Right lobe of liver (tissue), 6 donors: ENCODE measurements around the gene RCN2. TPM values are rescaled to one million over a fixed set of nuclear protein-coding genes. Genes with fewer than 3 reads are reported as not detected.

Source experiments
- ATAC-seq, 4 donors: fragments of 200-7000 bp; cut with Tn5 transposase; one replicate each; pipeline ENCODE4 v1.9.1; 2020; ENCODE audit warnings: mild to moderate bottlenecking in 4 of 4, moderate library complexity in 4 of 4
- DNase-seq, 3 donors: peaks; one replicate each; pipeline ENCODE4 v3.0.0-alpha.2; 2020
- H3K27ac ChIP-seq, 3 donors: fragments of 200-600 bp; one replicate each; pipeline ENCODE4 v1.8.0; 2022
- H3K27me3 ChIP-seq, 2 donors: fragments of 200-600 bp; one replicate each; pipeline ENCODE4 v1.8.0; 2022
- H3K36me3 ChIP-seq, 4 donors: fragments of 200-600 bp; sonication (generic) in 1 of 4; one replicate each; pipeline versions ENCODE4 v1.5.1 to v1.8.0; 2017 to 2022; ENCODE audit warnings: control low read depth in 1 of 4
- H3K4me1 ChIP-seq, 4 donors: fragments of 200-600 bp; sonication (generic) in 1 of 4; one replicate each; pipeline versions ENCODE4 v1.5.1 to v1.8.0; 2017 to 2022; ENCODE audit warnings: control low read depth in 1 of 4
- H3K4me3 ChIP-seq, 3 donors: fragments of 200-600 bp; one replicate each; pipeline ENCODE4 v1.8.0; 2022
- H3K9me3 ChIP-seq, 4 donors: fragments of 200-600 bp; sonication (generic) in 1 of 4; one replicate each; pipeline versions ENCODE4 v1.5.1 to v1.8.0; 2017 to 2022; ENCODE audit warnings: control low read depth in 1 of 4
- POLR2A ChIP-seq: fragments of 450-650 bp; IDR thresholded peaks from one replicate; pipeline ENCODE4 v1.6.1; 2017; ENCODE audit warnings: antibody characterized with exemption, mild to moderate bottlenecking
- WGBS: methylation state at CpG from one replicate; pipeline ENCODE4 v1.1.6; 2018; ENCODE audit warnings: low coverage, low lambda C conversion rate; ENCODE audit not compliant: insufficient coverage; ENCODE audit errors: missing lambda C conversion rate; 5-methylcytosine and 5-hydroxymethylcytosine counted together
- intact Hi-C, 2 donors: fragments of 100-400 bp; cut with DNase I; formaldehyde crosslinking; loops; one replicate each; pipeline versions ENCODE4 v1.11.2 to v1.14.1; 2022
- total RNA-seq, 6 experiments: library from RNA; depleted of rRNA in 2 of 6; stranded (reverse); fragments of >200 nt in 2 of 6; fragmentation: NEBNext Ultra II Directional in 3 of 6; extraction: Animal tissue kit (Norgen Biotek cat#: 25700) in 3 of 6; gene quantifications; one replicate each; pipeline versions ENCODE4 v1.1.0 to v1.2.4, GENCODE V29; 2016 to 2023
- TF ChIP-seq, protein P1 (sequence below), 4 donors: fragments of 200-600 bp in 3 of 4; fragments of 450-650 bp in 1 of 4; IDR thresholded peaks; one replicate each; pipeline versions ENCODE4 v1.5.1 to v1.8.0; 2016 to 2022; ENCODE audit warnings: antibody characterized with exemption in 4 of 4, mild to moderate bottlenecking in 2 of 4
- donor health status: DM: no; HTN: yes; CAD: no.
- donor health status: DM: no; HTN: no; CAD: no.
- donor health status: DM: no; HTN: no; CAD: no.
- donor health status: DM: no; HTN: yes; CAD: no.
- donor health status: DM: no; HTN: yes; CAD: no.

The RCN2 gene
- total RNA-seq, 6 experiments from 2014 or later = 5.6 to 17.6 (median 11.8) TPM

DNA sequence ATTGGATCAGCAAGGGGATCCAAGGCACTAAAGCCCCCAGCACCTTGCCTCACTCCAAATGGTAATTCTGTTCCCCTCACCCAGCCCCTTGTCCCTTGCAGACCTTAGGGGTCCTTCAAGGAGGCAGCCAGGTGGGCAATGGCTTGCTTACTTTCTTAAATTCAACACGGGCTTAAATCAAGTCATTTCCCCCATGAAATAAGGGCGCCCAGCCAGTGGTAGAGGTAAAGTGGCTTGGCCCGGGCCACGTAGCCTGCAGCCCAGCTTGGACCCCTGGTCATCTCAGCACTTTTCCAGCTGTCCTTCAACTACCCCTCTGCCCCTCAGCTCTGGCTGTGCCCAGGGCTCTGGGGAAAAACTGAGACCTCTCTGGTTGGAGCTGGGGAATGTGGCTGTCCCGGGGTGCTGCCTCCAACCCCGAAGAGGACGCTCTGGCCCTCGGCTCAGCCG, 64.6 kb downstream of the RCN2 start:
- Histone ChIP-seq H3K4me3 (peak overlapping the region; percentile 5 to 24 (median 10)), H3K9me3 (no peaks in the 10 kb centered on the region), H3K4me1 (no peaks in the 10 kb centered on the region), H3K27ac (peak overlapping the region in 1 of 3 donors; percentile 28), H3K36me3 (no peaks in the 10 kb centered on the region), H3K27me3 (no peaks in the 10 kb centered on the region)
- WGBS = no CpG with 5 or more reads among the region's 9 CpGs
- intact Hi-C loops = no loop called here
- no peak for ATAC-seq
- no peak for DNase-seq
- TF ChIP-seq, protein P1, sequence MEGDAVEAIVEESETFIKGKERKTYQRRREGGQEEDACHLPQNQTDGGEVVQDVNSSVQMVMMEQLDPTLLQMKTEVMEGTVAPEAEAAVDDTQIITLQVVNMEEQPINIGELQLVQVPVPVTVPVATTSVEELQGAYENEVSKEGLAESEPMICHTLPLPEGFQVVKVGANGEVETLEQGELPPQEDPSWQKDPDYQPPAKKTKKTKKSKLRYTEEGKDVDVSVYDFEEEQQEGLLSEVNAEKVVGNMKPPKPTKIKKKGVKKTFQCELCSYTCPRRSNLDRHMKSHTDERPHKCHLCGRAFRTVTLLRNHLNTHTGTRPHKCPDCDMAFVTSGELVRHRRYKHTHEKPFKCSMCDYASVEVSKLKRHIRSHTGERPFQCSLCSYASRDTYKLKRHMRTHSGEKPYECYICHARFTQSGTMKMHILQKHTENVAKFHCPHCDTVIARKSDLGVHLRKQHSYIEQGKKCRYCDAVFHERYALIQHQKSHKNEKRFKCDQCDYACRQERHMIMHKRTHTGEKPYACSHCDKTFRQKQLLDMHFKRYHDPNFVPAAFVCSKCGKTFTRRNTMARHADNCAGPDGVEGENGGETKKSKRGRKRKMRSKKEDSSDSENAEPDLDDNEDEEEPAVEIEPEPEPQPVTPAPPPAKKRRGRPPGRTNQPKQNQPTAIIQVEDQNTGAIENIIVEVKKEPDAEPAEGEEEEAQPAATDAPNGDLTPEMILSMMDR (IDR thresholded peaks at IDR 0.05) = no peak

DNA sequence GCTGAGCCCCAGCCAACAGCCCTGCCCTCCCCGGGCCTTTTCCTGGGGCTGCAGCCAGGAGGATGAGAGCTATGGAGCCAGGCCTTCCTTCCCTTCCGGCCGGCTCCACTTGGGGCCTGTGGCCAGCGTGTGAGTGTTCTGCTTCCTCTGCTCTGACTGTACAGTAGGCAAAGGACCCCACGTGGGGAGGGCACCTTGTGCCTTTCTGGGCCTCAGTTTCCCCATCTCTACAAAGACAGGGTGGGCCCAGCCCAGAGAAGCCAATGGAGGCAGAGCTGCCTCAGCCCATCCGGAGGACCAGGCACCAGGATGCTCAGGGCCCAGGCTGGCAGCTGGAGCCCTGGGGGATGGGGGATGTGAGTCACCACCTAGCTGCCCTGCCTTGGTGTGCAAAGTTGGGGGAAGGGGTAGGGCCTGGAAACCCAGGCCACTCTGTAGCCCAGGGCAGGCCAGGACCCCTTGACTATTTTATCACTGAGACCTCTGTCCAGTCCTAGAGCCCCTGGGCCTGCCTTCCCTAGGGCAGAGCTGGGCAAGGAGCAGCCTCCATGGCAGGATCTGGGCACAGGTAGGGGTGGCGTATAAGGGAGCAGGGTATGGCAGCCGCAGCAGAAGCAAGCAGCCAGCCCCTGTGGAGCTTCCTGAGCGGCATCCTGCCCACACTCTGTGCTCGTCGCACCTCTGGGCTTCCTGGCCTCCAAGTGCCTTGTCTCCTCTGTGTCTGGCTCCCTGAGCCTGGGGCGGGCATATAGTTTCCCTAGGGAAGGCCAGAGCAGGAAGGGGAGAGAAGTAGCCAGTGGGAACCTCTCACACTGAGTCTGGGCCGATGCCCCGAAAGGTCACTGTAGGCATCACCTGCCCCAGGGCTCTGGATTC, 65.2 kb downstream of the RCN2 start:
- Histone ChIP-seq H3K27me3 (no peaks in the 10 kb centered on the region), H3K36me3 (no peaks in the 10 kb centered on the region), H3K9me3 (no peaks in the 10 kb centered on the region), H3K4me1 (no peaks in the 10 kb centered on the region), H3K27ac (peak overlapping the region in 1 of 3 donors; percentile 28), H3K4me3 (peak overlapping the region; percentile 5 to 24 (median 10))
- WGBS = 30% methylated on average over 2 of the region's 14 CpGs
- intact Hi-C loops = no loop called here
- TF ChIP-seq, protein P1 (IDR thresholded peaks at IDR 0.05) = no peak
- TF ChIP-seq POLR2A = no peak
- DNase-seq = peak in 2 of 3 donors; percentile 44 to 58
- peak; percentile 38 to 64 (median 45) for ATAC-seq

DNA sequence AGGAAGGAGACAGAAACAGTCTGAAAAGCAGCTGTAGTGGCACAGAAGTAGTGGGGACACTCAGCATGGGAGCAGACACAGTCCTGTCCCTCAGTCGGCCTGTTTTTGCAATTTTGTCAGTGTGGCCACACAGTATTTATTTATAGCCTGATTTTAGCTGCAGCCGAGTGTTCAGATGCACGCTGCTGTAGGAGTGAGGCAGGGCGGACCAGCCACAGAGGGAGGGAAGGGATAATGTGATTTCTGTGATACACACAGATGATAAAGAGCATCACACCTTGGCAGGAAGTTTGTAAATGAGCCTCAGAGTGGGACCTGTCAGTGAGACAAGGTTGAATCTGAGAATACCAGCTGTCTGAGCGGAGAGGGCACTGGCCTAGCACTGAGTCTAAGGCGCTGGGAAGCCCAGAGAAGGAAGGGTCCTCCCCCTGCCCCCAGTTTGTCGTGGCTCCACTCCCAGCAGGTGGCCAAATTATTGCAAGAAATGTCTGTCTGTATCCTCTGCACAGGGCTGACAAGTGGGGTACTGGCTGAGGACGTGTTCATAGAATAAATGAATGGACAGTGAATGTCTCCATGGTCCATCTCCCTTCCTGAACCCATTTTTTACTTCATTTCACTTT, 67.2 kb downstream of the RCN2 start:
- Histone ChIP-seq H3K36me3 (no peaks in the 10 kb centered on the region), H3K9me3 (no peaks in the 10 kb centered on the region), H3K4me1 (no peaks in the 10 kb centered on the region), H3K27me3 (no peaks in the 10 kb centered on the region), H3K27ac (no peak overlapping the region), H3K4me3 (no peak overlapping the region)
- ATAC-seq (no peak), DNase-seq (peak in 2 of 3 donors; percentile 4 to 34)
- WGBS = 41% methylated on average over 5 of the region's 8 CpGs
- intact Hi-C loops = no loop called here
- TF ChIP-seq POLR2A = no peak
- TF ChIP-seq, protein P1 (IDR thresholded peaks at IDR 0.05) = no peak

- H3K27me3 ChIP-seq = no peaks in the 10 kb centered on the region
- no CpG with 5 or more reads among the region's 2 CpGs for WGBS
- no peak overlapping the region for H3K4me3 ChIP-seq
- no peak overlapping the region for H3K27ac ChIP-seq
- intact Hi-C loops = no loop called here
- no peaks in the 10 kb centered on the region for H3K9me3 ChIP-seq
- DNase-seq (peak in 2 of 3 donors; percentile 21 to 30), ATAC-seq (no peak)
- TF ChIP-seq, protein P1 (IDR thresholded peaks at IDR 0.05) = no peak
- no peak for TF ChIP-seq POLR2A
- H3K4me1 ChIP-seq = no peaks in the 10 kb centered on the region
- H3K36me3 ChIP-seq = no peaks in the 10 kb centered on the region
Measured at GRCh38 chr15:76999996-77000395, 68.4 kb downstream of the RCN2 start.
